Measurements from ENCODE around the gene EPHB3.

- TF ChIP-seq CTCF (IDR thresholded peaks at IDR 0.05) (no peak), POLR2A (IDR thresholded peaks at IDR 0.05) (no peak)
Measured at GRCh38 chr3:184620475-184621119, 59.0 kb downstream of the EPHB3 start.
